ENCODE data around the gene CBX8. TPM values are rescaled to one million over a fixed set of nuclear protein-coding genes. Genes with fewer than 3 reads are reported as not detected.
"Not testable (repeated sequence)": the region's sequence is repeated elsewhere in the genome, so short reads cannot be mapped to it uniquely, and the experiment has no call there.

The CBX8 gene
- total and polyA plus RNA-seq, 7 donors = 0.28 to 5.6 (median 1.8) TPM

DNA sequence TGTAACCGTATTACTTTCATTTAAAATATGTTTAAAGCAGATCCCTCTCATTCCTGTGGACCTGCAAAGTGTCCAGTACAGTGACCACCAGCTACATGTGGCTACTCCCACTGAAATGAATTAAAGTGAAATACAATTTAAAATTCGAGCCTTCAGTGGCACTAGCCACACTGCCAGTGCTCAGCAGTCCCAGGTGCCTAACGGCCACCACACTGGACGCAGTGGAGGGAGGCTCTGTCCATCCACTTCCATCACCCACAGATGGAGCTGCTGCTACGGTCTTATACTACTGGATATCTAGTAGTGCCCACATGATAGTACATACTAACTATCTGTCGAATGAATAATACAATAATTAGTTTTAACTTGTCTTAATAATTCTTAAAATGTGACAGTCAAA lies 21.2 kb downstream of the CBX8 start:
- TF ChIP-seq POLR2A (IDR thresholded peaks at IDR 0.05) (no peak), EP300 (IDR thresholded peaks at IDR 0.05) (no peak), POLR2AphosphoS5 (IDR thresholded peaks at IDR 0.05) (no peak)
- TF ChIP-seq, protein P1, sequence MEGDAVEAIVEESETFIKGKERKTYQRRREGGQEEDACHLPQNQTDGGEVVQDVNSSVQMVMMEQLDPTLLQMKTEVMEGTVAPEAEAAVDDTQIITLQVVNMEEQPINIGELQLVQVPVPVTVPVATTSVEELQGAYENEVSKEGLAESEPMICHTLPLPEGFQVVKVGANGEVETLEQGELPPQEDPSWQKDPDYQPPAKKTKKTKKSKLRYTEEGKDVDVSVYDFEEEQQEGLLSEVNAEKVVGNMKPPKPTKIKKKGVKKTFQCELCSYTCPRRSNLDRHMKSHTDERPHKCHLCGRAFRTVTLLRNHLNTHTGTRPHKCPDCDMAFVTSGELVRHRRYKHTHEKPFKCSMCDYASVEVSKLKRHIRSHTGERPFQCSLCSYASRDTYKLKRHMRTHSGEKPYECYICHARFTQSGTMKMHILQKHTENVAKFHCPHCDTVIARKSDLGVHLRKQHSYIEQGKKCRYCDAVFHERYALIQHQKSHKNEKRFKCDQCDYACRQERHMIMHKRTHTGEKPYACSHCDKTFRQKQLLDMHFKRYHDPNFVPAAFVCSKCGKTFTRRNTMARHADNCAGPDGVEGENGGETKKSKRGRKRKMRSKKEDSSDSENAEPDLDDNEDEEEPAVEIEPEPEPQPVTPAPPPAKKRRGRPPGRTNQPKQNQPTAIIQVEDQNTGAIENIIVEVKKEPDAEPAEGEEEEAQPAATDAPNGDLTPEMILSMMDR (IDR thresholded peaks at IDR 0.05) = no peak
- no peak overlapping the region for H3K27ac ChIP-seq
- no peaks in the 10 kb centered on the region for H3K36me3 ChIP-seq
- intact Hi-C loops (cut with DNase I) = loop anchor here (5.0 kb wide), 1 partner anchor 62 kb away; the partner anchor contains the start of gene CBX4
- no peak overlapping the region for H3K4me3 ChIP-seq
- peaks cover 0 to 25% (median 18%) of the 10 kb centered on the region in 4 donors for H3K4me1 ChIP-seq
- WGBS, 2 donors = 64 to 89% methylated on average over 6 of the region's 6 CpGs
- H3K9me3 ChIP-seq = no peaks in the 10 kb centered on the region
- DNase-seq = no peak
- H3K27me3 ChIP-seq = peaks cover 30 to 82% (median 71%) of the 10 kb centered on the region in 3 donors

DNA sequence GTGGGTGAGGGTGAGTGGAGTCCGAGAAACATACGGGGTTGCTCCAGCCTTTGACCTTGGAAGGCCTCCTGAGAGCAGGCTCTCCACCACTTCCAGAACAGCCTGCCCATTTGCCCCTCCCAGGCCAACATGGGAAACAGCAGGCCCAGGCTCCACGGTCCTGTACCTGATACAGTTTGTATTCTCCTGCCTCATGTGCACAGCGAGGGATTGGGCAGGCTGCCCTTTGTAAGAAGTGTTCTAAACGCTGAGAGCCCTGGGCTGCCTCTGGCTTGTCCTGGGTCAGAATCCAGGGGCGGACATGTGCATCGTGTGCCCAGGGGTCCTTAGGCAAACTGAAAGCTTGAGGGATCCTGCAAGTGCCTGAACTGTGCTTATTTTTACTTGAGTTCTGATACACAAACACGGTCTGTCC lies 22.3 kb downstream of the CBX8 start:
- Histone ChIP-seq H3K9me3 (no peaks in the 10 kb centered on the region), H3K27ac (no peak overlapping the region), H3K4me3 (no peak overlapping the region), H3K27me3 (peaks cover 30 to 71% (median 61%) of the 10 kb centered on the region in 3 donors), H3K4me1 (peaks cover 0 to 25% (median 18%) of the 10 kb centered on the region in 4 donors), H3K36me3 (no peaks in the 10 kb centered on the region)
- TF ChIP-seq, protein P1 (IDR thresholded peaks at IDR 0.05) = no peak
- TF ChIP-seq POLR2AphosphoS5 (IDR thresholded peaks at IDR 0.05) (no peak), EP300 (IDR thresholded peaks at IDR 0.05) (no peak), POLR2A (IDR thresholded peaks at IDR 0.05) (no peak)
- 72 to 87% methylated on average over 8 of the region's 8 CpGs for WGBS, 2 donors
- intact Hi-C loops (cut with DNase I) = no loop called here
- DNase-seq = no peak

DNA sequence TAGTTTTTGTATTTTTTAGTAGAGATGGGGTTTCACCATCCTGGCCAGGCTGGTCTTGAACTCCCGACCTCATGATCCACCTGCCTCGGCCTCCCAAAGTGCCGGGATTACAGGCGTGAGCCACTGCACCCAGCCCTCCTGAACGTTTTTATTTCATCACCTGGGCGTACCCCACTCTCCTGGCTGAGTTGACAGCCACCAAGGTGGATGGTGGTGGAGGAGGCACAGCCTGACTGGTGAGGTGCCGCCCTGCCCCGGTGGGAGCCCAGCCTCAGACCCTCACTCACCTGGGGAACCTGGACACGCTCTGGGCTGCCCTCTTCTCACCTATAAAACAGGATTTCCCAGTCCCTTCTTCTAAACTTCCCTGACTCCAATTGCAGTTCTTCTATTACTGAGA lies 24.2 kb downstream of the CBX8 start:
- H3K27ac ChIP-seq; H3K36me3 ChIP-seq; intact Hi-C loops (cut with DNase I); H3K4me3 ChIP-seq; H3K9me3 ChIP-seq; DNase-seq: not testable (repeated sequence)
- H3K27me3 ChIP-seq = peaks cover 14 to 55% (median 47%) of the 10 kb centered on the region in 3 donors
- peaks cover 0 to 11% (median 7%) of the 10 kb centered on the region in 4 donors for H3K4me1 ChIP-seq
- WGBS, 2 donors = 47 to 83% methylated on average over 9 of the region's 9 CpGs

DNA sequence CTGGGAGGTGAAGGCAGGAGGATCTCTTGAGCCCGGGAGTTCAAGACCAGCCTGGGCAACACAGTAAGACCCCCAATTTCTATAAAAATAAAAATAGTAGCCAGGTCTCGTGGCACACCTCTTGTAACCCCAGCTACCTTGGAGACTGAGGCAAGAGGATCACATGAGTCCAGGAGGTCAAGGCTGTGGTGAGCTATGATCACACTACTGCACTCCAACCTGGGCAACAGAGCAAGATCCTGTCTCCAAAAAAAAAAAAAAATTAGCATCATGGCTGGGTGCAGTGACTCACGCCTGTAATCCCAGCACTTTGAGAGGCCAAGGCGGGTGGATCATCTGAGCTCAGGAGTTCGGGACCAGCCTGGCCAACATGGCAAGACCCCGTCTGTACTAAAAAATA lies 25.6 kb downstream of the CBX8 start:
- intact Hi-C loops (cut with DNase I) = no loop called here
- H3K9me3 ChIP-seq = no peaks in the 10 kb centered on the region
- H3K27ac ChIP-seq = no peak overlapping the region
- no peak overlapping the region for H3K4me3 ChIP-seq
- 85 to 89% methylated on average over 6 of the region's 6 CpGs for WGBS, 2 donors
- no peaks in the 10 kb centered on the region for H3K36me3 ChIP-seq
- no peak for DNase-seq
- TF ChIP-seq EP300 (IDR thresholded peaks at IDR 0.05) (no peak), POLR2A (IDR thresholded peaks at IDR 0.05) (no peak), POLR2AphosphoS5 (IDR thresholded peaks at IDR 0.05) (no peak)
- TF ChIP-seq, protein P1 (IDR thresholded peaks at IDR 0.05) = no peak
- no peaks in the 10 kb centered on the region for H3K4me1 ChIP-seq
- H3K27me3 ChIP-seq = peaks cover 6 to 41% (median 34%) of the 10 kb centered on the region in 3 donors

DNA sequence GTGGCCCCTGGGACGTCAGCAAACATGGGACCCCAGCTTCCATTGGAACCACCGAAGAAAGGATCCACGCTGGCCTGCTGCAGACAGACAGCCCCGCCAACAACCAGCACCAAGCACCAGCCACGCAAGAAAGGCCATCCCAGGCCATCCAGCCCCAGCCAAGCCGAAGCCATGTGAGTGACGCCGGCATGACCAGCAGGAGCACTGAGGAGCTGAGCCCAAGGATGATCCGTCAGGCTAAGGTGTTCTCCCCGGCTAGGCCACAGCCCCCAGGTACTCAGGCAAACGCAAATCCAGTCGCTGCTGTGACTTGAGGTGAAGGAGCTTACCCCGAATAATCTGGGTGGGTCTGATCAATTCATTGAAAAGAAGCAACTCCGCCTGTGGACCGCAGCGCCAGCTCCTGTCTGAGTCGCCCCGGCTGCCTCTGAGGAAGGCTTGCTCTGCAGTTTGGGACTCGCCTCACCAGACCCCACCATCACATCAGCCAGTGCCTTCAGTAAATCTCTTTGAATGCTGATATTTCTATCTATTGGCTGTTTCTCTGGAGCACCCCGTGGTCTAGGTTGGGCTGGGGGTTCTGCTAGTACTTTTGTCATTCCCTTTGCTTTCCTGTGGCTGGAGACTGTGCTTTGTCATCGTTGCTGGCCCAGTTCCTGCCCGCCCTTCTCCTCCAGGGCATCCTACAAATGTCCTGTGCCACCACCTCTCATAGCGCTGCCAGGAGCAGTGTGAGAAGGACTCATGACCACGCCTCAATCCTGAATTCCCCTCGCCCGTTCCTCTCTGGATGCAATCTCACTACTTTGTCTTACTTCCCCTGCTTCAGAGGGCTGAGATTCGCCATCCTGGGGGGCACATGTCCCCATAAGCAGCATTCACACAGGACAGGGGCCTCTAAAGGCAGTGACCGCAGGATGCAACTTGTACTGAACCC lies 27.0 kb downstream of the CBX8 start:
- no peak for DNase-seq
- no peak for TF ChIP-seq POLR2AphosphoS5 (IDR thresholded peaks at IDR 0.05)
- TF ChIP-seq EP300 (IDR thresholded peaks at IDR 0.05) = no peak
- TF ChIP-seq, protein P1 (IDR thresholded peaks at IDR 0.05) = no peak
- no peak for TF ChIP-seq POLR2A (IDR thresholded peaks at IDR 0.05)
- Histone ChIP-seq H3K36me3 (no peaks in the 10 kb centered on the region), H3K4me3 (no peak overlapping the region), H3K27ac (no peak overlapping the region), H3K4me1 (no peaks in the 10 kb centered on the region), H3K9me3 (no peaks in the 10 kb centered on the region), H3K27me3 (peaks cover 2 to 32% (median 20%) of the 10 kb centered on the region in 3 donors)
- intact Hi-C loops (cut with DNase I) = no loop called here
- 78 to 86% methylated on average over 28 of the region's 28 CpGs for WGBS, 2 donors

All from sigmoid colon (tissue), 7 donors.